Large intestine (tissue), 3 donors: Measurements from ENCODE around the gene ENHO. TPM values are rescaled to one million over a fixed set of nuclear protein-coding genes. Genes with fewer than 3 reads are reported as not detected.

Experiments
- DNase-seq, 2 donors: peaks; one replicate each; pipeline versions ENCODE4 v3.0.0 to v3.0.0-alpha.2; 2013
- H3K27ac ChIP-seq: one replicate; pipeline ENCODE4 v1.5.1; 2013; ENCODE audit warnings: low read length
- H3K27me3 ChIP-seq: 2 replicates; pipeline ENCODE4 v1.6.1; 2013; ENCODE audit warnings: low read length; ENCODE audit not compliant: control insufficient read depth, insufficient read depth
- H3K36me3 ChIP-seq: 2 replicates; pipeline ENCODE4 v1.6.1; 2013; ENCODE audit warnings: low read length; ENCODE audit not compliant: control insufficient read depth, insufficient read depth
- H3K4me1 ChIP-seq: one replicate; pipeline ENCODE4 v1.6.1; 2013; ENCODE audit warnings: low read length; ENCODE audit not compliant: control insufficient read depth, insufficient read depth
- H3K4me3 ChIP-seq: one replicate; pipeline ENCODE4 v1.5.1; 2013; ENCODE audit warnings: low read length
- H3K9me3 ChIP-seq: one replicate; pipeline ENCODE4 v1.6.1; 2013; ENCODE audit warnings: mild to moderate bottlenecking, low read depth, low read length, moderate library complexity; ENCODE audit not compliant: control insufficient read depth
- WGBS: methylation state at CpG from one replicate; pipeline ENCODE4 v1.1.5; 2013; ENCODE audit warnings: low lambda C conversion rate; ENCODE audit not compliant: insufficient coverage; 5-methylcytosine and 5-hydroxymethylcytosine counted together
- polyA plus RNA-seq: library from polyadenylated mRNA; unstranded; fragments of 120-200 nt; gene quantifications from one replicate; pipeline ENCODE4 v1.2.1, GENCODE V29; 2013

Gene ENHO
- polyA plus RNA-seq, 1 donor, result 10.6 TPM

- H3K4me3 ChIP-seq, result no peak overlapping the region
- no peak for DNase-seq
- no peak overlapping the region for H3K27ac ChIP-seq
- no peaks in the 10 kb centered on the region for H3K9me3 ChIP-seq
- peaks cover 2% of the 10 kb centered on the region for H3K36me3 ChIP-seq
- peaks cover 36% of the 10 kb centered on the region for H3K27me3 ChIP-seq
- H3K4me1 ChIP-seq, result peaks cover 11% of the 10 kb centered on the region
- WGBS, result no CpG with 5 or more reads among the region's 6 CpGs
These were observed 34.2 kb upstream of the ENHO start for GRCh38 chr9:34556949-34557348.

- Histone ChIP-seq H3K4me1 (peaks cover 11% of the 10 kb centered on the region), H3K4me3 (no peak overlapping the region), H3K27me3 (peaks cover 36% of the 10 kb centered on the region), H3K36me3 (peaks cover 2% of the 10 kb centered on the region), H3K9me3 (no peaks in the 10 kb centered on the region), H3K27ac (no peak overlapping the region)
- WGBS, result no CpG with 5 or more reads among the region's 13 CpGs
- DNase-seq, result no peak
These were observed 33.2 kb upstream of the ENHO start for GRCh38 chr9:34555936-34556525.

- Histone ChIP-seq H3K4me3 (no peak overlapping the region), H3K4me1 (peaks cover 7% of the 10 kb centered on the region), H3K9me3 (no peaks in the 10 kb centered on the region), H3K27me3 (peaks cover 33% of the 10 kb centered on the region), H3K36me3 (peaks cover 2% of the 10 kb centered on the region), H3K27ac (no peak overlapping the region)
- WGBS, result no CpG with 5 or more reads among the region's 5 CpGs
- DNase-seq, result no peak
These were observed 32.7 kb upstream of the ENHO start for GRCh38 chr9:34555500-34555899.

GRCh38 chr9:34555002-34555348, 32.2 kb upstream of the ENHO start:
- Histone ChIP-seq H3K4me3 (no peak overlapping the region), H3K4me1 (peaks cover 3% of the 10 kb centered on the region), H3K27me3 (peaks cover 29% of the 10 kb centered on the region), H3K27ac (no peak overlapping the region), H3K36me3 (peaks cover 2% of the 10 kb centered on the region), H3K9me3 (no peaks in the 10 kb centered on the region)
- no peak for DNase-seq
- WGBS, result no CpG with 5 or more reads among the region's 23 CpGs

GRCh38 chr9:34554211-34555001, 31.6 kb upstream of the ENHO start:
- no peak overlapping the region for H3K27ac ChIP-seq

GRCh38 chr9:34553511-34554021, 30.8 kb upstream of the ENHO start:
- Histone ChIP-seq H3K27ac (no peak overlapping the region), H3K4me1 (no peaks in the 10 kb centered on the region), H3K36me3 (peaks cover 2% of the 10 kb centered on the region), H3K27me3 (peaks cover 15% of the 10 kb centered on the region), H3K9me3 (no peaks in the 10 kb centered on the region), H3K4me3 (no peak overlapping the region)
- DNase-seq, result no peak
- no CpG with 5 or more reads among the region's 18 CpGs for WGBS

More at GRCh38 chr9:34554211-34555001, 31.6 kb upstream of the ENHO start:
- Histone ChIP-seq H3K4me3 (no peak overlapping the region), H3K27me3 (peaks cover 23% of the 10 kb centered on the region), H3K36me3 (peaks cover 2% of the 10 kb centered on the region), H3K4me1 (no peaks in the 10 kb centered on the region), H3K9me3 (no peaks in the 10 kb centered on the region)
- WGBS, result no CpG with 5 or more reads among the region's 16 CpGs
- DNase-seq, result no peak

GRCh38 chr9:34552986-34553385, 30.2 kb upstream of the ENHO start:
- DNase-seq, result no peak
- Histone ChIP-seq H3K27me3 (peaks cover 9% of the 10 kb centered on the region), H3K27ac (no peak overlapping the region), H3K9me3 (no peaks in the 10 kb centered on the region), H3K36me3 (peaks cover 2% of the 10 kb centered on the region), H3K4me3 (no peak overlapping the region), H3K4me1 (no peaks in the 10 kb centered on the region)
- no CpG with 5 or more reads among the region's 2 CpGs for WGBS

- Histone ChIP-seq H3K27ac (no peak overlapping the region), H3K4me3 (no peak overlapping the region), H3K27me3 (peaks cover 5% of the 10 kb centered on the region), H3K36me3 (peaks cover 2% of the 10 kb centered on the region), H3K4me1 (no peaks in the 10 kb centered on the region), H3K9me3 (no peaks in the 10 kb centered on the region)
- WGBS, result no CpG with 5 or more reads among the region's 13 CpGs
- DNase-seq, result no peak
These were observed 29.8 kb upstream of the ENHO start for GRCh38 chr9:34552606-34552981.

GRCh38 chr9:34551751-34552605, 29.2 kb upstream of the ENHO start:
- H3K27me3 ChIP-seq, result peaks cover 5% of the 10 kb centered on the region
- H3K4me3 ChIP-seq, result no peak overlapping the region
- H3K9me3 ChIP-seq, result no peaks in the 10 kb centered on the region
- DNase-seq, result no peak
- WGBS, result no CpG with 5 or more reads among the region's 20 CpGs
- H3K4me1 ChIP-seq, result no peaks in the 10 kb centered on the region
- H3K27ac ChIP-seq, result no peak overlapping the region
- H3K36me3 ChIP-seq, result peaks cover 2% of the 10 kb centered on the region

- no CpG with 5 or more reads among the region's 5 CpGs for WGBS
- Histone ChIP-seq H3K9me3 (no peaks in the 10 kb centered on the region), H3K27ac (no peak overlapping the region), H3K4me3 (no peak overlapping the region), H3K27me3 (peaks cover 5% of the 10 kb centered on the region), H3K36me3 (peaks cover 2% of the 10 kb centered on the region), H3K4me1 (no peaks in the 10 kb centered on the region)
- DNase-seq, result no peak
These were observed 28.0 kb upstream of the ENHO start for GRCh38 chr9:34550681-34551270.
